Measurements from ENCODE around the gene TLE3.

Gene TLE3

DNA sequence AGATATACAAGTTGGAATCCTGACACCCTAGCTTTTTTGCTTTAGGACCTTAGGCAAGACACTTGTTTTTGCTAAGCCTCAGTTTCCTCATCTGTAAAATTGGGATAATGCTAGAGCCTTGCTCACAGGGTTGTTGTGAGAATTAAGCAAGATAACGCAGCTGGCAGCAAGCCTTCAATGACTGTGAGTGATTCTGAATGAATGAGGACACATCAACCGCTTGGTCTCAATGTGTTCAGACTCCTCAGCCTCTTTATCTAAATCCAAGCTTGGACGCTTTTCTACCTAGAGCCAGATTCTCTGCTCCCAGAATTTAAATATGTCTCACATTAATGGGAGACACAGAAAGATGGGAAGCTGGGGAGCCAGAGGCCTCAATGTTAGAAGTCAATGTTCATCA is 11.8 kb upstream of the TLE3 start:
- no peak overlapping the region for H3K4me3 ChIP-seq (ENCODE audit: low read depth, low read length)
- no peak for DNase-seq (ENCODE audit: low read depth)
- TF ChIP-seq, protein P1, sequence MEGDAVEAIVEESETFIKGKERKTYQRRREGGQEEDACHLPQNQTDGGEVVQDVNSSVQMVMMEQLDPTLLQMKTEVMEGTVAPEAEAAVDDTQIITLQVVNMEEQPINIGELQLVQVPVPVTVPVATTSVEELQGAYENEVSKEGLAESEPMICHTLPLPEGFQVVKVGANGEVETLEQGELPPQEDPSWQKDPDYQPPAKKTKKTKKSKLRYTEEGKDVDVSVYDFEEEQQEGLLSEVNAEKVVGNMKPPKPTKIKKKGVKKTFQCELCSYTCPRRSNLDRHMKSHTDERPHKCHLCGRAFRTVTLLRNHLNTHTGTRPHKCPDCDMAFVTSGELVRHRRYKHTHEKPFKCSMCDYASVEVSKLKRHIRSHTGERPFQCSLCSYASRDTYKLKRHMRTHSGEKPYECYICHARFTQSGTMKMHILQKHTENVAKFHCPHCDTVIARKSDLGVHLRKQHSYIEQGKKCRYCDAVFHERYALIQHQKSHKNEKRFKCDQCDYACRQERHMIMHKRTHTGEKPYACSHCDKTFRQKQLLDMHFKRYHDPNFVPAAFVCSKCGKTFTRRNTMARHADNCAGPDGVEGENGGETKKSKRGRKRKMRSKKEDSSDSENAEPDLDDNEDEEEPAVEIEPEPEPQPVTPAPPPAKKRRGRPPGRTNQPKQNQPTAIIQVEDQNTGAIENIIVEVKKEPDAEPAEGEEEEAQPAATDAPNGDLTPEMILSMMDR (IDR thresholded peaks at IDR 0.05; ENCODE audit: control insufficient read depth, extremely low read depth, insufficient read depth), result no peak

DNA sequence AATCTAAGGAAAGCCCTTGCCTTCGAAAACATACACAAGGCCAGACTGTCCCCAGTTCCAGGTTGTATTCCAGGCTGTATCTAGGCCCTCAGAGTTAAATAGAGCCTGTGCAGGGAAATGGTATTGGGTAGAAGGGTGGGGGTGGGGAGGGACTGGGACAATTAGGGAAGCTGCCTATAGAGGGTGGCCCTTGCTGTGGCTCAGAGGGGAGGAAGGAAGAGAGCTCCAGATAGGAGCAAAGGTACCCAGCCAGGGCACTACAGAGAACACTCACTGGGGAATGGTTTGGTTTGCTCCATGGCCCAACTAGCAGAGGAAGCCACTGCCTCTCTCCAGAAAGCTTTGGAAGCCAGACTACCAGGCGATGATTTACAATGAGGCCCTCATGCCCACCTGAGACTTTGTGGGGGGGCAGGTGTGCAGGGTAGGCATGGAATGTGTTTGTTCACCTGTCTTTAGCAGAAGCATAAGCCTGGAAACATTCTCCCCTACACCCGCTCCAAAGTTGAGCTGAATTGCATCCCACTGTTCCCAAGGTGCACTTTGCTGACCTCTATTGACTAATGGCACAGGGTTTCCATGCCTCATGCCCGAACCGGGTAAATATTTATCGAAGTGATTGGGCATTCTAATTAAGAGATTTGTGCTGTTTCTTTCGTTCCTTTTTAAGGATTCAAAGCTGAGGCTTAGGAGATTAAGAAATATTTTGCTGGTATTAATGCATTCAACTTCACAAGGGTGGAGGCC is 6.3 kb upstream of the TLE3 start:
- no peak overlapping the region for H3K4me3 ChIP-seq (ENCODE audit: low read depth, low read length)
- TF ChIP-seq, protein P1 (IDR thresholded peaks at IDR 0.05; ENCODE audit: control insufficient read depth, extremely low read depth, insufficient read depth), result no peak
- no peak for DNase-seq (ENCODE audit: low read depth)

DNA sequence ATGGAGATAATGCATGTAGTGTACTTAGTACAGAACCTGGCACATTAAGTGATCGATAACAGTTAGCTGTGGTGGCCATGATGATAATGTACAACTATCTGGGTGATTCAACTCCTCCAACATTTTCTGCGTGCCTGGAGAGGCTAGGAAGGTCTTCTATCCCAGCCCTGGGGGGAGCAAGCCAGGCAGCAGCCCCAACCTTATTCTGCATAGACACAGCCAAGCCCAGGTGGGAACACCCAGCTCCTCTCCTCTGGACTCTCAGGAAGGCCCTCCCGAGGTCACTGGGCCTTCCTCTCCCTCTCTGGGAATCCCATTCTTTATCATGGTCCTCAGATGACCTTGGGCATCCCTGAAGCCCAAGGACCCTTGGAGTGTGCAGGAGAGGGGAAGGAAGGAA is 5.1 kb upstream of the TLE3 start:
- TF ChIP-seq, protein P1 (IDR thresholded peaks at IDR 0.05; ENCODE audit: control insufficient read depth, extremely low read depth, insufficient read depth), result no peak
- no peak overlapping the region for H3K4me3 ChIP-seq (ENCODE audit: low read depth, low read length)
- no peak for DNase-seq (ENCODE audit: low read depth)

DNA sequence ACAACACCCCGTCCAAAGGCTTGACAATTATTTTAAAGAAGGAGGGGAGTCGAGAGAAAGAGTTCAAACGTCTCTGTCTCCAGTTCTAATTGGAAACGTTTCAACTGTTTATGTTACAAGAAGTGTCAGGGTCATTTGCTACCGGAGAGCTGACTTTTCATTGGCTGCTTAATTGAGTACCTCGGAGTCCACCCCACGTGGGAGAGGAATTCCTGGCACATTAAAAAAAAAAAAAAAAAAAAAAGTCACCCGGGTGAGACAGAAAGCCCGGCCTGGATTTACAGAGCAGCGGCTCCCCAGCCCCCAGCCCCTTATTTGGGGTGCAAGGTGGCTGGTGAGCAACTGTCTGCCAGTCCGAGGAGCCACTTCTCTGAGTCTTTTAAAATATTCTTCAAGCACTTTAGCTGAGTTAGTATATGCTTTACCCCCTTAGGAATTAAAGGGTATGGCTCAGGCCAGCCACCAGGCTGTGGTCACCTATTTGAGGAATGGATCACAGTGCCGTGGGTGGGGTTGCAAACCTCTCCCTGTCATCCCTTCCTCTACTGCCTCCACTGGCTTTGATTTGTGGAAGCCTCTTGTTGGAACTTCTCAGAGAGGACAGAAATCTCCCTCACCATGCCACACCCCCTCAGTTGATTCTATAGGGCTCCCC is 3.9 kb upstream of the TLE3 start:
- TF ChIP-seq, protein P1 (IDR thresholded peaks at IDR 0.05; ENCODE audit: control insufficient read depth, extremely low read depth, insufficient read depth), result no peak
- H3K4me3 ChIP-seq (ENCODE audit: low read depth, low read length), result no peak overlapping the region
- DNase-seq (ENCODE audit: low read depth), result peak; percentile 97

DNA sequence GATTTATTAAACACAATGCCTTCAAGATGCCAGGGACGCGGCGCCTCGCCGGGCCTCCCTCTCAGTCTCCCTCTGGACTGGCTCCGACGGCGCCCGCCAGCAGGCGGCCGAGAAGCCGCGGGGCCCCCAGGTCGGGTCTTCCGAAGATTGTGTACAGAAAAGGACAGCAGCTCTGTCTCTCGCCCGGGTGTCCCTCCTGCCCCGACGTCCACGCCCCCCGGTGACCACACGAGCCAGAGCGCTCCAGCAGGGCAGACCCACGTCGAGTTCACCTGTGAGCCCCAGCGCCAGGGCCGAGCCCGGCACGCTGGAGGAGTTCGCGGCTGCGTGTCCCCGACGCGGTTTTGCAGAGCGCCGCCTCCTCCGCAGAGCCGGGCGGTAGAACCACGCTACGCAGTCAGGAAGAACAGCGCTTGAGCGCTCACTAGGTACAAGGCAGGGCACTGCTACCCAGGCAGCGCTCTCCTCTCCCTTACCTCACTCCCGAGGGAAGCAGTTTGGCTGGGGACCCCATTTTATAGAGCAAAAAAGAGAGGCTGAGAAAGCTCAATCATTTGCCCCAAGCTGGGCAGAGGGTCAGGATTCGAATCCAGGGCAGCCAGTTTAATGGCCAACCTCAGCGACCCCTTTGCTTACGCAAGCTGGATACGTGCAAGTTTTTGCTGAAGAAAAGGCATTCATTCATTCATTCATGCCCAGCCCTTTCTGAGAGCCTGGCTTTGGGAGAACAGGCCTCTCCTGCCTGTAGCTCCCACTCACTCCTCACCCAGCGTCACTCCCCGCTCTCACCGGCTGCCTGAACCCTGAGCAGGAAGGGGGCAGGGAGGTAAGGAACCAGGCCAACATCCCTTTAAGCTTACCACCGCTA is 3.0 kb upstream of the TLE3 start:
- H3K4me3 ChIP-seq (ENCODE audit: low read depth, low read length), result no peak overlapping the region
- TF ChIP-seq, protein P1 (IDR thresholded peaks at IDR 0.05; ENCODE audit: control insufficient read depth, extremely low read depth, insufficient read depth), result no peak
- DNase-seq (ENCODE audit: low read depth), result no peak

- TF ChIP-seq, protein P1 (IDR thresholded peaks at IDR 0.05; ENCODE audit: control insufficient read depth, extremely low read depth, insufficient read depth), result no peak
- DNase-seq (ENCODE audit: low read depth), result no peak
- H3K4me3 ChIP-seq (ENCODE audit: low read depth, low read length), result peak overlapping the region; percentile 21; the same call in 1 of the 2 replicates
Observed at GRCh38 chr15:70099967-70100473, 2.3 kb upstream of the TLE3 start.

Data from LNCaP clone FGC (cell line).